GM23338 (cell line): Measurements from ENCODE around the gene LYVE1. TPM values are rescaled to one million over a fixed set of nuclear protein-coding genes. Genes with fewer than 3 reads are reported as not detected.

Experiments used
- ATAC-seq: fragments of 200-7000 bp; cut with Tn5 transposase; 3 replicates; pipeline ENCODE4 v1.9.1; 2020
- DNase-seq: peaks from one replicate; pipeline ENCODE4 v3.0.0-alpha.2; 2015; ENCODE audit warnings: low spot score
- H2AFZ ChIP-seq: fragments of 200-600 bp; sonication (generic); 2 replicates; pipeline ENCODE4 v1.8.0; 2016; ENCODE audit warnings: antibody characterized with exemption, mild to moderate bottlenecking, moderate library complexity
- H3F3A ChIP-seq: fragments of 200-600 bp; sonication (generic); replicated peaks from 2 replicates; pipeline ENCODE4 v1.8.0; 2017; ENCODE audit warnings: antibody characterized with exemption, mixed run types, low read depth
- H3K27ac ChIP-seq: fragments of 200-600 bp; sonication (generic); 2 replicates; pipeline ENCODE4 v1.6.1; 2016; ENCODE audit warnings: low read depth
- H3K27me3 ChIP-seq: fragments of 200-600 bp; sonication (generic); 2 replicates; pipeline ENCODE4 v1.8.0; 2016; ENCODE audit warnings: mild to moderate bottlenecking, mixed run types, moderate library complexity; ENCODE audit not compliant: insufficient read depth
- H3K36me3 ChIP-seq: fragments of 200-600 bp; sonication (generic); 2 replicates; pipeline ENCODE4 v1.8.0; 2016; ENCODE audit warnings: mild to moderate bottlenecking; ENCODE audit not compliant: insufficient read depth
- H3K4me1 ChIP-seq: fragments of 200-600 bp; sonication (generic); 2 replicates; pipeline ENCODE4 v1.8.0; 2016; ENCODE audit warnings: mild to moderate bottlenecking, moderate library complexity; ENCODE audit not compliant: insufficient read depth
- H3K4me2 ChIP-seq: fragments of 200-600 bp; sonication (generic); 2 replicates; pipeline ENCODE4 v1.7.1; 2017; ENCODE audit warnings: mixed run types
- H3K4me3 ChIP-seq: fragments of 200-600 bp; sonication (generic); 2 replicates; pipeline ENCODE4 v1.6.1; 2016; ENCODE audit warnings: mixed run types
- H3K79me2 ChIP-seq: fragments of 200-600 bp; sonication (generic); replicated peaks from 2 replicates; pipeline ENCODE4 v1.8.0; 2017; ENCODE audit warnings: mild to moderate bottlenecking; ENCODE audit not compliant: insufficient read depth
- H3K9me2 ChIP-seq: fragments of 200-600 bp; sonication (generic); 2 replicates; pipeline ENCODE4 v1.8.0; 2017; ENCODE audit not compliant: insufficient read depth
- H4K20me1 ChIP-seq: fragments of 200-600 bp; sonication (generic); replicated peaks from 2 replicates; pipeline ENCODE4 v1.8.0; 2017; ENCODE audit warnings: mild to moderate bottlenecking; ENCODE audit not compliant: insufficient read depth
- H3K27ac Mint-ChIP-seq: 2 replicates; pipeline ENCODE4 v1.8.0; 2020; ENCODE audit warnings: inconsistent platforms, mild to moderate bottlenecking, moderate library complexity, mixed read lengths
- H3K27me3 Mint-ChIP-seq: 3 replicates; pipeline ENCODE4 v1.8.0; 2022; ENCODE audit warnings: low read depth, mild to moderate bottlenecking, moderate library complexity, mixed read lengths, inconsistent platforms; ENCODE audit not compliant: insufficient read depth, poor library complexity
- H3K36me3 Mint-ChIP-seq: 3 replicates; pipeline ENCODE4 v1.8.0; 2021; ENCODE audit warnings: low read depth, mild to moderate bottlenecking, inconsistent platforms, moderate library complexity, mixed read lengths
- H3K4me1 Mint-ChIP-seq: 3 replicates; pipeline ENCODE4 v1.8.0; 2020; ENCODE audit warnings: mild to moderate bottlenecking, inconsistent platforms, mixed read lengths
- H3K4me3 Mint-ChIP-seq: 3 replicates; pipeline ENCODE4 v1.8.0; 2021; ENCODE audit warnings: moderate library complexity, mild to moderate bottlenecking, inconsistent platforms, mixed read lengths
- H3K9me3 Mint-ChIP-seq: 3 replicates; pipeline ENCODE4 v1.8.0; 2020; ENCODE audit warnings: moderate library complexity, mild to moderate bottlenecking, inconsistent platforms, mixed read lengths
- CREB1 ChIP-seq: fragments of 250-450 bp; sonication (Bioruptor Pico); IDR thresholded peaks from 2 replicates; pipeline ENCODE4 v1.5.0; 2020; ENCODE audit warnings: low read depth, mild to moderate bottlenecking, moderate library complexity
- ETS1 ChIP-seq: IDR thresholded peaks from 2 replicates; pipeline ENCODE4 v1.6.1; 2016; ENCODE audit warnings: antibody characterized with exemption
- EZH2 ChIP-seq: fragments of 200-600 bp; sonication (generic); IDR thresholded peaks from one replicate; pipeline ENCODE4 v1.8.0; 2017; ENCODE audit warnings: antibody characterized with exemption, mild to moderate bottlenecking, low read depth; ENCODE audit not compliant: unreplicated experiment
- EZH2phosphoT487 ChIP-seq: fragments of 200-600 bp; sonication (generic); IDR thresholded peaks from one replicate; pipeline ENCODE4 v1.8.1; 2018; ENCODE audit warnings: antibody characterized with exemption; ENCODE audit not compliant: unreplicated experiment
- JUNB ChIP-seq: IDR thresholded peaks from one replicate; pipeline ENCODE4 v1.6.1; 2016; ENCODE audit warnings: antibody characterized with exemption; ENCODE audit not compliant: unreplicated experiment
- NANOG ChIP-seq: IDR thresholded peaks from 2 replicates; pipeline ENCODE4 v1.6.1; 2016; ENCODE audit warnings: antibody characterized with exemption, borderline replicate concordance
- POLR2AphosphoS5 ChIP-seq: IDR thresholded peaks from 2 replicates; pipeline ENCODE4 v1.6.1; 2016; ENCODE audit warnings: antibody characterized with exemption, low read depth
- STAT1 ChIP-seq: IDR thresholded peaks from one replicate; pipeline ENCODE4 v1.6.1; 2016; ENCODE audit warnings: antibody characterized with exemption; ENCODE audit not compliant: unreplicated experiment
- ZNF114 ChIP-seq: fragments of 250-450 bp; sonication (Bioruptor Pico); IDR thresholded peaks from 2 replicates; pipeline ENCODE4 v1.5.0; 2020; ENCODE audit warnings: mild to moderate bottlenecking, moderate library complexity
- ZNF331 ChIP-seq: fragments of 250-450 bp; sonication (Bioruptor Pico); IDR thresholded peaks from 2 replicates; pipeline ENCODE4 v1.5.0; 2020; ENCODE audit warnings: low read depth, mild to moderate bottlenecking, moderate library complexity
- ZNF462 ChIP-seq: fragments of 250-450 bp; sonication (Bioruptor Pico); IDR thresholded peaks from 2 replicates; pipeline ENCODE4 v1.5.0; 2020; ENCODE audit warnings: mild to moderate bottlenecking, moderate library complexity
- polyA plus RNA-seq: library from polyadenylated mRNA; unstranded; fragments of >200 nt; fragmentation: Nextera tagmentation; extraction: Ambion mirVana; gene quantifications from 2 replicates; pipeline ENCODE4 v1.2.1, GENCODE V29; 2016
- total RNA-seq: library from RNA; depleted of rRNA; stranded (reverse); fragments of >200 nt; shearing (Covaris generic); gene quantifications from 2 replicates; pipeline ENCODE4 v1.2.3, GENCODE V29; 2014
- TF ChIP-seq, protein P1 (sequence below), 2 experiments: fragments of 200-600 bp in 1 of 2; sonication (generic) in 1 of 2; conservative IDR thresholded peaks; 2 replicates each; pipeline versions ENCODE4 v1.5.1 to v1.6.1; 2016 to 2017; ENCODE audit warnings: antibody characterized with exemption in 2 of 2, low read depth in 2 of 2, mild to moderate bottlenecking in 2 of 2, moderate library complexity in 1 of 2
- TF ChIP-seq, protein P2 (sequence below): IDR thresholded peaks from one replicate; pipeline ENCODE4 v1.6.1; 2018; ENCODE audit warnings: antibody characterized with exemption; ENCODE audit not compliant: unreplicated experiment

The LYVE1 gene
- total and polyA plus RNA-seq, 2 experiments from 2014 or later, result 0.94 TPM; not detected in 1

DNA sequence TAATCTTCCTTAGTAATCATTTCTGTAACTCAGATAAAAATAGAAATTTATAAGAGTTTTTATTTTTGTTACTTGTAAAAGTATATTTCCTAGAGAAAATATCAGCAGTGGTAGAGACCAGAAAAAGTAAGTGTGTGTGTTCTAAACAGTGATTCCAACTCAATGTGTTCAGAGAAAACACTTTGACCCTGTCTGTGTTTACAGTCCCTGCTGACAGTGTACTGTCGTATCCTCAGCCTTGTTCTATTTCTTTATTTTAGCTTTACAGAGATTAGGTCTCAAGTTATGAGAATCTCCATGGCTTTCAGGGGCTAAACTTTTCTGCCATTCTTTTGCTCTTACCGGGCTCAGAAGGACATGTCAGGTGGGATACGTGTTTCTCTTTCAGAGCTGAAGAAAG is 10.2 kb downstream of the LYVE1 start:
- no peaks in the 10 kb centered on the region for H4K20me1 ChIP-seq

More for the DNA sequence above, 10.2 kb downstream of the LYVE1 start:
- peaks cover 2% of the 10 kb centered on the region for H3K27me3 Mint-ChIP-seq
- H3K27ac Mint-ChIP-seq, result no peak overlapping the region
- H3K4me2 ChIP-seq, result no peak overlapping the region
- DNase-seq, result no peak
- H3K27me3 ChIP-seq, result no peaks in the 10 kb centered on the region
- no peak overlapping the region for H2AFZ ChIP-seq
- H3K4me3 ChIP-seq, result no peak overlapping the region
- no peak for ATAC-seq
- H3K9me3 Mint-ChIP-seq, result no peaks in the 10 kb centered on the region
- no peaks in the 10 kb centered on the region for H3K9me2 ChIP-seq
- H3K36me3 ChIP-seq, result no peaks in the 10 kb centered on the region
- H3K36me3 Mint-ChIP-seq, result no peaks in the 10 kb centered on the region
- H3K79me2 ChIP-seq, result no peaks in the 10 kb centered on the region
- no peak overlapping the region for H3K27ac ChIP-seq
- peaks cover 6% of the 10 kb centered on the region; the same call in 1 of the 3 replicates for H3K4me1 Mint-ChIP-seq
- TF ChIP-seq ZNF462 (CRISPR knock-in tag), result no peak
- TF ChIP-seq CREB1 (CRISPR knock-in tag), result no peak
- no peak for TF ChIP-seq EZH2phosphoT487
- TF ChIP-seq STAT1, result no peak
- TF ChIP-seq NANOG, result no peak
- no peak for TF ChIP-seq ZNF331 (CRISPR knock-in tag)
- TF ChIP-seq, protein P1, sequence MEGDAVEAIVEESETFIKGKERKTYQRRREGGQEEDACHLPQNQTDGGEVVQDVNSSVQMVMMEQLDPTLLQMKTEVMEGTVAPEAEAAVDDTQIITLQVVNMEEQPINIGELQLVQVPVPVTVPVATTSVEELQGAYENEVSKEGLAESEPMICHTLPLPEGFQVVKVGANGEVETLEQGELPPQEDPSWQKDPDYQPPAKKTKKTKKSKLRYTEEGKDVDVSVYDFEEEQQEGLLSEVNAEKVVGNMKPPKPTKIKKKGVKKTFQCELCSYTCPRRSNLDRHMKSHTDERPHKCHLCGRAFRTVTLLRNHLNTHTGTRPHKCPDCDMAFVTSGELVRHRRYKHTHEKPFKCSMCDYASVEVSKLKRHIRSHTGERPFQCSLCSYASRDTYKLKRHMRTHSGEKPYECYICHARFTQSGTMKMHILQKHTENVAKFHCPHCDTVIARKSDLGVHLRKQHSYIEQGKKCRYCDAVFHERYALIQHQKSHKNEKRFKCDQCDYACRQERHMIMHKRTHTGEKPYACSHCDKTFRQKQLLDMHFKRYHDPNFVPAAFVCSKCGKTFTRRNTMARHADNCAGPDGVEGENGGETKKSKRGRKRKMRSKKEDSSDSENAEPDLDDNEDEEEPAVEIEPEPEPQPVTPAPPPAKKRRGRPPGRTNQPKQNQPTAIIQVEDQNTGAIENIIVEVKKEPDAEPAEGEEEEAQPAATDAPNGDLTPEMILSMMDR (conservative IDR thresholded peaks at IDR 0.05; ENCODE audit: low read depth in 2 of 2), result no peak
- TF ChIP-seq, protein P2, sequence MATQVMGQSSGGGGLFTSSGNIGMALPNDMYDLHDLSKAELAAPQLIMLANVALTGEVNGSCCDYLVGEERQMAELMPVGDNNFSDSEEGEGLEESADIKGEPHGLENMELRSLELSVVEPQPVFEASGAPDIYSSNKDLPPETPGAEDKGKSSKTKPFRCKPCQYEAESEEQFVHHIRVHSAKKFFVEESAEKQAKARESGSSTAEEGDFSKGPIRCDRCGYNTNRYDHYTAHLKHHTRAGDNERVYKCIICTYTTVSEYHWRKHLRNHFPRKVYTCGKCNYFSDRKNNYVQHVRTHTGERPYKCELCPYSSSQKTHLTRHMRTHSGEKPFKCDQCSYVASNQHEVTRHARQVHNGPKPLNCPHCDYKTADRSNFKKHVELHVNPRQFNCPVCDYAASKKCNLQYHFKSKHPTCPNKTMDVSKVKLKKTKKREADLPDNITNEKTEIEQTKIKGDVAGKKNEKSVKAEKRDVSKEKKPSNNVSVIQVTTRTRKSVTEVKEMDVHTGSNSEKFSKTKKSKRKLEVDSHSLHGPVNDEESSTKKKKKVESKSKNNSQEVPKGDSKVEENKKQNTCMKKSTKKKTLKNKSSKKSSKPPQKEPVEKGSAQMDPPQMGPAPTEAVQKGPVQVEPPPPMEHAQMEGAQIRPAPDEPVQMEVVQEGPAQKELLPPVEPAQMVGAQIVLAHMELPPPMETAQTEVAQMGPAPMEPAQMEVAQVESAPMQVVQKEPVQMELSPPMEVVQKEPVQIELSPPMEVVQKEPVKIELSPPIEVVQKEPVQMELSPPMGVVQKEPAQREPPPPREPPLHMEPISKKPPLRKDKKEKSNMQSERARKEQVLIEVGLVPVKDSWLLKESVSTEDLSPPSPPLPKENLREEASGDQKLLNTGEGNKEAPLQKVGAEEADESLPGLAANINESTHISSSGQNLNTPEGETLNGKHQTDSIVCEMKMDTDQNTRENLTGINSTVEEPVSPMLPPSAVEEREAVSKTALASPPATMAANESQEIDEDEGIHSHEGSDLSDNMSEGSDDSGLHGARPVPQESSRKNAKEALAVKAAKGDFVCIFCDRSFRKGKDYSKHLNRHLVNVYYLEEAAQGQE, result no peak
- TF ChIP-seq ZNF114, result no peak
- no peak for TF ChIP-seq EZH2
- TF ChIP-seq ETS1, result no peak
- TF ChIP-seq JUNB, result no peak
- no peak for TF ChIP-seq POLR2AphosphoS5
- no peaks in the 10 kb centered on the region for H3F3A ChIP-seq
- H3K4me1 ChIP-seq, result no peaks in the 10 kb centered on the region
- H3K4me3 Mint-ChIP-seq, result no peak overlapping the region
